Skeletal muscle tissue (tissue), 4 donors: ENCODE data around the gene RASSF1. TPM values are rescaled to one million over a fixed set of nuclear protein-coding genes. Genes with fewer than 3 reads are reported as not detected.

ENCODE experiments used
- H3K27ac ChIP-seq: one replicate; pipeline ENCODE4 v1.7.0; 2013; ENCODE audit warnings: mild to moderate bottlenecking, low read depth, low read length, inconsistent platforms
- H3K27me3 ChIP-seq, 3 donors: one replicate each; pipeline ENCODE4 v1.7.0; 2013; ENCODE audit warnings: low read length in 3 of 3; ENCODE audit not compliant: control insufficient read depth in 3 of 3, insufficient read depth in 3 of 3
- H3K36me3 ChIP-seq, 3 donors: one replicate each; pipeline ENCODE4 v1.7.0; 2013; ENCODE audit warnings: low read length in 3 of 3; ENCODE audit not compliant: control insufficient read depth in 3 of 3, insufficient read depth in 3 of 3
- H3K4me1 ChIP-seq, 3 donors: one replicate each; pipeline ENCODE4 v1.7.0; 2013; ENCODE audit warnings: low read length in 3 of 3, mild to moderate bottlenecking in 3 of 3; ENCODE audit not compliant: control insufficient read depth in 3 of 3, insufficient read depth in 3 of 3
- H3K4me3 ChIP-seq, 3 donors: one replicate each; pipeline ENCODE4 v1.7.0; 2013; ENCODE audit warnings: low read length in 3 of 3
- H3K9ac ChIP-seq, 3 donors: one replicate each; pipeline ENCODE4 v1.7.0; 2013; ENCODE audit warnings: low read length in 3 of 3, mild to moderate bottlenecking in 3 of 3, moderate library complexity in 2 of 3, low read depth in 1 of 3
- H3K9me3 ChIP-seq, 3 donors: one replicate each; pipeline ENCODE4 v1.7.0; 2013; ENCODE audit warnings: low read length in 3 of 3; ENCODE audit not compliant: control insufficient read depth in 3 of 3
- total RNA-seq: library from RNA; depleted of rRNA; stranded (reverse); fragments of >200 nt; gene quantifications from one replicate; pipeline ENCODE4 v1.2.3, GENCODE V29; 2014
- donor health status: Osteomylitis.

Gene RASSF1
- total RNA-seq, 1 donor from 2014 or later = 17.7 TPM

DNA sequence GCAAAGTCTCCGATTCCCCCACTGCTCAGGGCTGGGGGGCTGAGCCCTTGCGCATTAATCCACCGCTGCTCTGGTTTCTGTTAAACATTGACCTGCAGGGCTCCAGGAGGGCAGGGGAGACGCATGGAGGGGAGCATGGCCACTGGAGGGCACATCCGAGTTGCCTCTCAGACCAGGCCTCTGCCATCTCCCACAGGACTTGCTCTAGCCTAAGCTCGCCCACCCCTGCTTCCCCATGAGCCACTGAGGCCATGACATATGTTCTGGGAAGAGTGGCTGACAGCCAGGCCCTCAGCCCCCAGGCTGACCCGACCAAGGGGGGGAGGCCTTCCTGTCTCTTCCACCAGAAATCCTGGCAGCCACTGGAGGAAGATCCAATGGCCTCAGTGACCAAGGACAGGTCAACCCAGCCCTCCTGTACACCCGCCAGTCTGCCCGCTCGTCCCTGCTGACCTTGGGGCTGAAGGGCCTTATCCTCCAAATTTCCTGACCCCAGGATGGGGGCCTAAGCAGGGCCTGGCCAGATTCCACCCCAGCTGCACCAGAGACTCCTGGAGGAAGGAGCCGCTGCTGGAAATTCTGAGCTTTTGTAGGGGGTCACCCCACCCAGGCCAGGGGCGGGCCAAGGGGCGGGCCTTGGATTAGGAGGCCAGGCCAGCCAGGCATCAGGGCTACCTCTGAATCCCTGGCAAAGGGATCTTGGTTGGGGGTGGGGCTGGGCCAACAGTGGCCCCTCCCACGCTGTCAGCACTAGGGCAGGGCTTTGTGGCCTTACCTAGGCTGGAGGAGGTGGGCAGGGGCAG, 37.4 kb downstream of the RASSF1 start, which contains the start of gene HYAL1:
HYAL1 (minus strand) TSS at position 562 of the 803 bp plus-strand sequence. CDS start 618 bp downstream, outside the sequence.
- H3K27me3 ChIP-seq = no peaks in the 10 kb centered on the region
- H3K27ac ChIP-seq = peak within 1 kb of the TSS; percentile 65
- H3K9ac ChIP-seq = peak within 1 kb of the TSS; percentile 56 to 81 (median 63)
- peak within 1 kb of the TSS; percentile 35 to 70 (median 59) for H3K4me3 ChIP-seq
- H3K36me3 ChIP-seq = peaks cover 0 to 2% (median 0%) of the 10 kb centered on the region in 3 donors
- peaks cover 41 to 45% (median 42%) of the 10 kb centered on the region in 3 donors for H3K4me1 ChIP-seq
- no peaks in the 10 kb centered on the region for H3K9me3 ChIP-seq

DNA sequence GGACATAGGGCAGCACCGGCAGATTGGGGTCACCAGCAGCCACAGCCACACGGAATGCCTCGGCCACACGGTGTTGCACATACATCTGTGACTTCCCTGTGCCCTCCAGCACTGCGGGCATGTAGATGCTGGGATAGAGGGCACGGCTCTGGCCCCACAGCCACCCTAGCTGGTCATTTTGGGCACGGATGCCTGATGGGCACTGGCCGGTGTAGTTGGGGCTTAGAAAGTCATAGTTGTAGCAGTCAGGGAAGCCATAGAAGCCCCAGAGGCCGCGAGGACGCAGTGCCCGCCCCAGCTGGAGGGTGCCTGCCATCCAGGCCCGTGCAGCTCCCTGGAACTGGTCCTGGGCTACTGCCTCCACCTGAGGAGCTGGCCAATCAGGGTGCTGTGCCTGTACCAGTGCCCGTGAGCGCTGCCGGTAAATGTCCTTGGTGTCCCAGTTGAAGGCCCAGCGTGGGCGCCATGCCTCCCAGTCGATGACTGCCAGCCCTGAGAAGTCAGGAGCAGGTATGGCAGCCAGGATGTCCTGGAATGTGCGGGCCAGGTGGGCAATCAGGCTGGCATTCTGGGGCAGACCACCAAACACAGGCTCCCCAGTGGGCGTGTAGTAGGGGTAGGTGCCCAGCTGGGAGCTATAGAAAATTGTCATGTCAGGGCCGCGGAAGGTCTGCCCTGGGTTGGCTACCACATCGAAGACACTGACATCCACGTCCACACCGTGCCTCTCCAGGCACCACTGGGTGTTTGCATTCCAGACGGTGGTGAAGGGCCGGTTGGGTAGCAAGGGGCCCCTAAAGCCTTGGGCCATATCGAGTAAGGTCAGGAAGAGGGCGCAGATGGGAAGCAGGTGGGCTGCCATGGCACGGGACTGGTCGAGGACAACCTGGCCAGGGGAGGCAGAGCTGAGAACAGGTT, 38.3 kb downstream of the RASSF1 start:
- H3K27me3 ChIP-seq = no peaks in the 10 kb centered on the region
- peak overlapping the region; percentile 65 for H3K27ac ChIP-seq
- H3K4me1 ChIP-seq = peaks cover 44 to 53% (median 44%) of the 10 kb centered on the region in 3 donors
- H3K4me3 ChIP-seq = peak overlapping the region; percentile 35 to 70 (median 59)
- H3K36me3 ChIP-seq = peaks cover 0 to 5% (median 0%) of the 10 kb centered on the region in 3 donors
- H3K9me3 ChIP-seq = no peaks in the 10 kb centered on the region
- peak overlapping the region; percentile 19 to 81 (median 63) for H3K9ac ChIP-seq

DNA sequence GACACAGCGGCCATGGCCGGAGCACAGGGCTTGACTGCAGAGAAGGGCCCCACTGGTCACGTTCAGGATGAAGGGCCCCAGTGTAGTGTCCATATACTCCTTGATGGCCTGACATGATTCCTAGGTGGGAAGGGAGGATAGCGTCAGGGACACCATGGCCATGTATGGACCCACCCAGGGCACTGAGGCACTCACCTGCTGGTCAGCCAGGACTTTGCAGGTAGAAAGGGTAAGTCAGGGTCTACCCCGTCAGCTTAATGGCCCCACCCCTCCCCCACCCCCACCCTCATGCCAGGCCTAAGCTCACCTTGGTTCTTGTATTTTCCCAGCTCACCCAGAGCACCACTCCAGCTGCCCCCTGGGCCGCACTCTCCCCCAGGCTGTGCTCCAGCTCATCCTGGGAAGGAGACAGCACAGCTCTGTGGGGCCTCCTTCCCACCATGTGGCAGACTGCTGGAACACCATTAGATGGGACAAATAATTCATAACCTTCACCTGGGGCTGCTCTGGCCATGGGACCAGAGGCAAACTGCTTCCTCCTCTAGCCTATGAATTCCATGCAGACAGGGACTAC, 39.9 kb downstream of the RASSF1 start:
- H3K9ac ChIP-seq = peak overlapping the region; percentile 83 to 96 (median 94)
- H3K27me3 ChIP-seq = no peaks in the 10 kb centered on the region
- peak overlapping the region; percentile 88 for H3K27ac ChIP-seq
- peak overlapping the region; percentile 84 to 86 (median 86) for H3K4me3 ChIP-seq
- peaks cover 0 to 5% (median 4%) of the 10 kb centered on the region in 3 donors for H3K36me3 ChIP-seq
- peaks cover 44 to 54% (median 44%) of the 10 kb centered on the region in 3 donors for H3K4me1 ChIP-seq
- no peaks in the 10 kb centered on the region for H3K9me3 ChIP-seq

DNA sequence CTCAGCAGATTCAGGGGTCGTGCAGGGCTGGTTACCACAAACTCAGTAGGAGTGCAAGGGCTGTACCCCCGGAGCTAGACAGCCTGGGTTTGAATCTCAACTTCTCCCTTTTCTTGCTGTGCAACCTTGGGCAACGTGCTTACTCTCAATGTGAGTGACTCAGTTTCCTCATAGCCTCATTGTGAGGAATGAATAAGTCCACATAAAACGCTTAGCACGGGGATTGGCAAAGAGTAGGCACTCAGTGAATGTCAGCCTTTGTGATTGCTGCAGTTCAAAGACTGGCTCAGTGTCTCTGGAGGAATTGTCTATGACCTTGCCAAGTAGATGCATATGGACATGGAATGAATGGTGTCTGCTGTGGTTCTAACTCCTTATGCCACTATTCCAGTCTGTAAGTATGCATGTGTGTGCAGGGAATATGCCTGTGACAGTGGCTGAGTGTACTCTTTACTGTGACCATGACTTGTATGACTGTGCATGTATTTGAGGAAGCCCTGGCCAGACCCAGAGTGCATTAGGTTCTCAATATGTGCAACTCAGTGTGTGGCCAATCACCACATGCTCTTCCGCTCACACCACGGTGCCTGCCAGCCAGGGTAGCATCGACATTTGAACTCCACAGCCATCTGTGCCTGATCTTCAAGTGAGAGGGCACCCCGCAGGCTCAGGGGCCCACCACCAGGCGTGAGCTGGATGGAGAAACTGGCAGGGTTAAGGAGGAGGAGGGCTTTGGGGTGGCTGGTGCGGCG, 40.5 kb downstream of the RASSF1 start:
- peaks cover 44 to 54% (median 44%) of the 10 kb centered on the region in 3 donors for H3K4me1 ChIP-seq
- peaks cover 0 to 5% (median 4%) of the 10 kb centered on the region in 3 donors for H3K36me3 ChIP-seq
- H3K9me3 ChIP-seq = no peaks in the 10 kb centered on the region
- H3K27me3 ChIP-seq = no peaks in the 10 kb centered on the region
- peak overlapping the region; percentile 84 to 86 (median 86) for H3K4me3 ChIP-seq
- peak overlapping the region; percentile 88 for H3K27ac ChIP-seq
- peak overlapping the region; percentile 83 to 96 (median 94) for H3K9ac ChIP-seq

DNA sequence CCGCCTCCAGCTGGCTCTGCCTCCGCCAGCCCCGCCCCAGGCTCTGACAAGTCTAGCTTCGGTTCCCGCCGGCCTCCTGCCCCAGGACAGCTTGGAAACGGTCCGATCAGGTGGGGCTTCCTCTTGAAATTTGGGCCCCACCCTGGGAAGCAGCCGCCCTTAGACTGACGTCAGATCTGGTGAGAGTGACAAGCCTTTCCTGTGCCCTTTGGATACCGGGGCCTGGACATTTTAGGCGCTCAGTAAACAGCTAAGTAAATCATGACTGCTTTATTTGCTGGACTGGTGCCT, 41.1 kb downstream of the RASSF1 start:
- peaks cover 44 to 54% (median 44%) of the 10 kb centered on the region in 3 donors for H3K4me1 ChIP-seq

DNA sequence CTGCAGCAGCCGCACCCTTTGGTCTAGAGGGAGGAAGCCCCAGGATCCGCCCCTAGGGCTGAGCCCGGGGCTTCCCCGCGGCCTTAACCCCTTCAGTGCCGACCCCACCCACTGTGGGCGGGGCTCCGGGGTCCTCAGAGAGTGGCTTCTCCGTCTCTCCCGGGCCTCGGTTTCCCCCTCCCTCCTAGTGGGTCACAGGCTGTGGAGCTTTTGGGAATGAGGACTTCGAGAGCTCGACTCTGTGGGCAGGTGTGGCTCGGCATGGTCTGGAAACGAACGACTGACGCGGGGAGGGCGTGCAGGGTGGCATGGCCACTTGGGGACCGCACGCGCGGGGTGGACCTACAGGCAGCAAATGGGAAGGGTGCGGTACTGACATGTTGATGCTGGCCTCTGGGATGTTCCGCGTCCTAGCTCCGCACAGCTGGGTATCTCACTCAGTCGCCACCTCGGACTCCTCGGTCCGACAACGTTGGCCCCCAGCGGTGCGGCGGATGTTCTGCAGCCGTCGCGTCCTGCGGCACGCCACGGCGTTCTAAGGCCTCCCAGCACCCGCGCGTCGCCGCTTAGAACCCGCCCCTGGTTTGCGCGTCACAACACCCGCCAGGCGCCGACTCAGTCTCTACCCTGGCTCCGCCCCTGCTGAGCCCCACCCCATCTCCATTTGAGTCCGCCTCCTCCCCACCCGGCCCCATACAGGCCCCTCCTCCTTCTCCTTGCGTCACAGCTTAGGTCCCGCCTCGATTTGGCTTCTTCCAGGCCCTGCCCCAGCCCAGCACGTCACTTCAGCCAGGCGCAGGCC, 41.6 kb downstream of the RASSF1 start, which contains the start of the genes HYAL3 and NAA80:
HYAL3 (minus strand) TSS at position 570 of the 802 bp plus-strand sequence. CDS start 3,803 bp downstream, outside the sequence.
NAA80 (minus strand) TSS at position 570 of the 802 bp plus-strand sequence. CDS start 1,942 bp downstream, outside the sequence.
- Histone ChIP-seq H3K27me3 (no peaks in the 10 kb centered on the region), H3K4me3 (peak within 1 kb of the TSS; percentile 96 to 98 (median 98)), H3K27ac (peak within 1 kb of the TSS; percentile 88), H3K4me1 (peaks cover 44 to 54% (median 44%) of the 10 kb centered on the region in 3 donors), H3K36me3 (peaks cover 0 to 5% (median 4%) of the 10 kb centered on the region in 3 donors), H3K9me3 (no peaks in the 10 kb centered on the region), H3K9ac (peak within 1 kb of the TSS; percentile 83 to 98 (median 94))

More for the DNA sequence above, 41.1 kb downstream of the RASSF1 start:
- Histone ChIP-seq H3K9ac (peak overlapping the region; percentile 83 to 96 (median 94)), H3K27ac (peak overlapping the region; percentile 88), H3K4me3 (peak overlapping the region; percentile 84 to 86 (median 86)), H3K36me3 (peaks cover 0 to 5% (median 4%) of the 10 kb centered on the region in 3 donors), H3K9me3 (no peaks in the 10 kb centered on the region), H3K27me3 (no peaks in the 10 kb centered on the region)

DNA sequence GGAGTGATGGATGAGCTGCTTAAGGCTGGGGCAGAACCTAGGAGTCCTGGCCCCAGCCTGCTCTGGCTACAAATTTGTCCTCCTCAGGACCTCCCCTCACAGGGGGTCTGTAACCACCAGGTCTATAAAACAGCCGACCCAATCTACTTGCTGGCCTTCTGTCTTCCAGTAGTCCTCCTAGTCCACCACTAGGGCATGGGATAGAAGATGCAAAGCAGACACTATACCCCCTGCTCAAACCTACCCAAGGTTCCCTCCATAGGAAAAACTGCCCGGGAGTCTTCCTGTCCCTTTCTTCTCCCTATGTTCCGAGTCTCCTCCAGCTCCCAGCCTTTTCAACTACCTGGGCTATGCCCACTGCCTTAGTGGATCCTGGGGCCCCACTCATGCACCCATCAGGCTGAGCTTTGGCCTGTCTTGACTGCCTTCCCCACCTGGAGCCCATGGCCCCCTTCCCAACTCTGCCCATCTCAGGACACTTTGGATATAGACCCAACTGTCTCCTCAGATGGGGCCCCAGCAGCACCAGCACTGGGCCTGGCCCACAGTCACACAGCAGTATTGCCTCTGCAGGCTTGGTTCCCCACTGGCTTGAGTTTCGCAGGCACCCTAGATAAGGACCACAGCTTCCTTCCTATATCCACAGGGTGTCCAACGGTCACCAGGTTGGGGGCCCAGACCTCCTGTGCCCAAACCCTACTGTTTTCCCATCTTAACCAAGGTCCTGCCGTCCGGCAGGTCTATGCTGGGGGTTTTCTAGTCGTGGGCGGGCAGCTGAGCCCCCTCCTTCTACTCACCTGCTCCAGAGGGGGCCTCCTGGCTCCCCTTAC, 42.5 kb downstream of the RASSF1 start:
- Histone ChIP-seq H3K9me3 (no peaks in the 10 kb centered on the region), H3K27ac (peak overlapping the region; percentile 88), H3K36me3 (peaks cover 0 to 5% (median 4%) of the 10 kb centered on the region in 3 donors), H3K4me3 (peak overlapping the region; percentile 96 to 98 (median 98)), H3K9ac (peak overlapping the region; percentile 79 to 98 (median 93)), H3K4me1 (peaks cover 44 to 55% (median 48%) of the 10 kb centered on the region in 3 donors), H3K27me3 (no peaks in the 10 kb centered on the region)

DNA sequence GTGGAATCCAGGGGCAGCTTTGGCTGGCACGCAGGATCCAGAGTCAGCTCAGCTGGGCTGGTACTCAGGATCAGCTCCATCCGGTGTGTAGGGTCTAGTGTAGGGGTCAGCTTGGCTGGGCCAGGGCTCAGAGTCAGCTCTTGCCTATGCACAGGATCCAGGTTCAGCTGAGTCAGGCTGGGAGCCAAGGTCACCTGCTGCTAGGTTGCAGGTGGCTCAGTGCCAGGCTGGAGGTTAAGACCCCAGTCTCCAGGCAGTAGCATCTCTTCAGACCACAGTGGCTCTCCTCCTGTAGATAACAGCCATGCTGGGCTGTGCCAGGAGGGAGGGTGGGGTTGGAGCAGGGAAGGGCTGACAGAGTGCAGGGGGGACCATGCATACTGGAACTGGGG, 43.3 kb downstream of the RASSF1 start:
- H3K9me3 ChIP-seq = no peaks in the 10 kb centered on the region
- H3K4me1 ChIP-seq = peaks cover 43 to 54% (median 47%) of the 10 kb centered on the region in 3 donors
- peaks cover 0 to 5% (median 4%) of the 10 kb centered on the region in 3 donors for H3K36me3 ChIP-seq
- no peaks in the 10 kb centered on the region for H3K27me3 ChIP-seq
- H3K9ac ChIP-seq = peak overlapping the region in 1 of 3 donors; percentile 16
- no peak overlapping the region for H3K4me3 ChIP-seq
- no peak overlapping the region for H3K27ac ChIP-seq
